Fibroblast of the aortic adventitia (primary cell): ENCODE data around the gene DGLUCY. TPM values are rescaled to one million over a fixed set of nuclear protein-coding genes. Genes with fewer than 3 reads are reported as not detected.

Experiments
- DNase-seq: peaks from one replicate; pipeline ENCODE4 v3.0.0-alpha.2; 2010; ENCODE audit warnings: low read depth
- H3K4me3 ChIP-seq: 2 replicates; pipeline ENCODE4 v1.5.1; 2011; ENCODE audit warnings: low read depth, mild to moderate bottlenecking, control low read depth, low read length, moderate library complexity
- total RNA-seq: library from RNA; depleted of rRNA; stranded (reverse); fragments of >200 nt; gene quantifications from 2 replicates; pipeline ENCODE4 v1.2.3, GENCODE V29; 2012; ENCODE audit warnings: low replicate concordance
- TF ChIP-seq, protein P1 (sequence below): IDR thresholded peaks from 2 replicates; pipeline ENCODE4 v1.5.1; 2011; ENCODE audit warnings: mild to moderate bottlenecking, low read length, control low read depth, inconsistent platforms; ENCODE audit not compliant: insufficient read depth

The DGLUCY gene, protein sequence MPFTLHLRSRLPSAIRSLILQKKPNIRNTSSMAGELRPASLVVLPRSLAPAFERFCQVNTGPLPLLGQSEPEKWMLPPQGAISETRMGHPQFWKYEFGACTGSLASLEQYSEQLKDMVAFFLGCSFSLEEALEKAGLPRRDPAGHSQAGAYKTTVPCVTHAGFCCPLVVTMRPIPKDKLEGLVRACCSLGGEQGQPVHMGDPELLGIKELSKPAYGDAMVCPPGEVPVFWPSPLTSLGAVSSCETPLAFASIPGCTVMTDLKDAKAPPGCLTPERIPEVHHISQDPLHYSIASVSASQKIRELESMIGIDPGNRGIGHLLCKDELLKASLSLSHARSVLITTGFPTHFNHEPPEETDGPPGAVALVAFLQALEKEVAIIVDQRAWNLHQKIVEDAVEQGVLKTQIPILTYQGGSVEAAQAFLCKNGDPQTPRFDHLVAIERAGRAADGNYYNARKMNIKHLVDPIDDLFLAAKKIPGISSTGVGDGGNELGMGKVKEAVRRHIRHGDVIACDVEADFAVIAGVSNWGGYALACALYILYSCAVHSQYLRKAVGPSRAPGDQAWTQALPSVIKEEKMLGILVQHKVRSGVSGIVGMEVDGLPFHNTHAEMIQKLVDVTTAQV
- 32.0 and 42.6 TPM in 2 replicates for total RNA-seq

DNA sequence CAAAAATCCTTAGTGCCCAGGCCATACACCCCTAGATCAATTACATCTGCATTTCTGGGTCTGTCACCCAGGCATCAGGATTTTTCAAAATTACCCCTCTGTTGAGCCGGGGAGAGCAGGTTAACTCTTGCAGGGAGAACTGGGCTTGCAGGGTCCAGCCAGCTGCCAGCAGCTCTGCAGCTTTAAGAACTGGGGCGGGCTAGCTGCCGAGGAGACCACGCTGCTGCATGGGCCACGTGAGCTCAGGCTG lies at the start of gene DGLUCY:
DGLUCY (plus strand) TSS at position 245 of the 250 bp plus-strand sequence. CDS start 46,222 bp downstream, outside the sequence.
- peak; percentile 75 for DNase-seq
- H3K4me3 ChIP-seq = peak within 1 kb of the TSS; percentile 80
- TF ChIP-seq, protein P1, sequence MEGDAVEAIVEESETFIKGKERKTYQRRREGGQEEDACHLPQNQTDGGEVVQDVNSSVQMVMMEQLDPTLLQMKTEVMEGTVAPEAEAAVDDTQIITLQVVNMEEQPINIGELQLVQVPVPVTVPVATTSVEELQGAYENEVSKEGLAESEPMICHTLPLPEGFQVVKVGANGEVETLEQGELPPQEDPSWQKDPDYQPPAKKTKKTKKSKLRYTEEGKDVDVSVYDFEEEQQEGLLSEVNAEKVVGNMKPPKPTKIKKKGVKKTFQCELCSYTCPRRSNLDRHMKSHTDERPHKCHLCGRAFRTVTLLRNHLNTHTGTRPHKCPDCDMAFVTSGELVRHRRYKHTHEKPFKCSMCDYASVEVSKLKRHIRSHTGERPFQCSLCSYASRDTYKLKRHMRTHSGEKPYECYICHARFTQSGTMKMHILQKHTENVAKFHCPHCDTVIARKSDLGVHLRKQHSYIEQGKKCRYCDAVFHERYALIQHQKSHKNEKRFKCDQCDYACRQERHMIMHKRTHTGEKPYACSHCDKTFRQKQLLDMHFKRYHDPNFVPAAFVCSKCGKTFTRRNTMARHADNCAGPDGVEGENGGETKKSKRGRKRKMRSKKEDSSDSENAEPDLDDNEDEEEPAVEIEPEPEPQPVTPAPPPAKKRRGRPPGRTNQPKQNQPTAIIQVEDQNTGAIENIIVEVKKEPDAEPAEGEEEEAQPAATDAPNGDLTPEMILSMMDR = no peak

DNA sequence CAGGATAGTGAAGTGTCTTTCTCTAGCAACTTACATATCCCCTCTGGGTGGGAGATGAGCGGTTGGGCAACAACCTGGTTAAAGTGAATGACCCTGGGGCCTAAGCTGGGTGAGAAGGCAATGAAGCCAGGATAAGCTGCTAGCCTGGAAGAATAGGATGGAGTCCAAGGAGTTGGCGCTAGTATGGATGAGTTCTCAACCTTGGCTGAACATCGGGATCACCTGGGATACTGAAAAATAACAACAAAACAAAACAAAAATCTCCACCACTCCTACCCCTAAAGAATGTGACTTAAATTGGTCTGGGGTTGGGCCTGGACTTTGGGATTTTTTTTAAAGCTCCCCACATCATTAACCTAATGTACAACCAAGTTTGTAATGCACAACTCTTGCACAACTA lies 48.6 kb upstream of the DGLUCY start:
- H3K4me3 ChIP-seq = no peak overlapping the region
- no peak for DNase-seq
- TF ChIP-seq, protein P1 = no peak

DNA sequence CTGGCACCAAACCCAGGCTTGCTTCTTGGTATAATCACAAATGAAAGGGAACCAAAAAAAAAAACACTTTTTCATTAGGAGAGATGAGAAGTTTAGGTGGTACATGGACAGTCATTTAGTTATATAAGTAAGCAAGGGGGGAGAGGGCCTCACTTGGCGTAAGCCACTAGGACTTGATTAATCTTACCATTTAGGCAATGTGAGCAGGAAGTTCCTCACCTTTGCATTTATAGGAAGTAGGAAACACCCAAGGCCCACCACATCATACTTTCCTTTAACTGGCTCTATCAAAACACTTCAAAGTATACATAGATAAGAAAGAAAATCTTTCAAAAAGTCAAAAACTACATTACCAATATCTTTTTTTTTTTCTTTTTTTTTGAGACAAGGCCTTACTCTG lies 46.7 kb upstream of the DGLUCY start:
- H3K4me3 ChIP-seq = no peak overlapping the region
- TF ChIP-seq, protein P1 = no peak
- DNase-seq = no peak

DNA sequence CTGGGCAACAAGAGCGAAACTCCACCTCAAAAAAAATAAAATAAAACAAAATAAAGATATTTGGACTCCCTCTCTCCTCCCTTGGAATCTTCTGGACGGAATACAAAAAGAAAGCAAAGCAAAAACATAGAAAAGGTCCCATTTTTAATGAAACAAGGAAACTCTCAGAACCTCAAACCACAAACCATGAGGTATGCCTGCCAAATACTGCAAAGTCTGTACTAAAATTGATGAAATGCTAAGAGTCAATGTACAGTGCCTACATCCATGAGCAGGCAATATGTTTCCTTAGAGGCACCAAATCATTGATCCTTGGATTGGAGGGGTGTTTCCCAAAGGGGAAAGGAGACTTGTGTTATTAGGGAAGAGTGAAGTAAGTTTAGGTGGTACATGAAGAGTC lies 45.2 kb upstream of the DGLUCY start:
- TF ChIP-seq, protein P1 = no peak
- H3K4me3 ChIP-seq = no peak overlapping the region
- DNase-seq = peak; percentile 32

DNA sequence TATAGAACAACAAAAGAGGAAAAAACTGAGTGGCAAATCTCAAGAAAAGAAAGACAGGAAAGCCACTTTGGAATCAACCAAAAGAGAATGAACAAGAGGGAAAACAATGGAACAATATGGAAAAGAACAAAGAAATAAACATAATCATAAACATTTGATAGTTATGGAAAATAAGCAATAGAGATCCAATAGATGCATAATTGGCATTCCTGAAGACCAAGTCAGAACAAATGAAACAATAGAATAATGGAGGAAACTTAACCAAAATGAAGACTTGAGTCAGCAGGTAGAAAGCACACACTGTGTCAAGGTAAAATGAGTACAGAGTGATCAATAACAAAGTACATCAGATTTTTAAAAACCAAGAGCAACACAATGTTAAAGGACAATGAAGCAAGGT lies 43.3 kb upstream of the DGLUCY start:
- H3K4me3 ChIP-seq = no peak overlapping the region
- TF ChIP-seq, protein P1 = no peak
- no peak for DNase-seq

DNA sequence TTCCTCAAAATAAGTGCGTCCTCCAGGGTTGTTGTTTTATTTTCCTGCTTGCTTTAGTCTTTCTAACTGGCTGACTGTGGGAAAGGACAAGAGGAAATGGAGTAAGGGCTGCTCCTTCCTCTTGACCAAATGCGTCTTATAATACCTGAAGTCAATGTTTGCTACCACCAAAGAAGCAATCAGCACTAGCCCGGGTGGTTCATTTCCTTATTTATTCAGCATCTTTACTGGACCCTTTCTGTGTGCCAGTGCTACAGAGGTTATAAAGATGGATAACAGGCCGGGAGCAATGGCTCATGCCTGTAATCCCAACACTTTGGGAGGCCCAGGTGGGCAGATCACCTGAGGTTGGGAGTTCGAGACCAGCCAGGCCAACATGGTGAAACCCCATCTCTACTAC lies 38.3 kb upstream of the DGLUCY start:
- TF ChIP-seq, protein P1 = no peak
- DNase-seq = no peak
- H3K4me3 ChIP-seq = no peak overlapping the region
